NOMO-1 treated with dmso at 0.1 percent for 144 hours (cell line): Measurements from ENCODE around the gene SLC22A17.
"Not testable (repeated sequence)": the region's sequence is repeated elsewhere in the genome, so short reads cannot be mapped to it uniquely, and the experiment has no call there.

Source experiments
- DNase-seq: peaks from one replicate; lab custom pipeline; 2025; ENCODE audit not compliant: unreplicated experiment; lab: John Stamatoyannopoulos, UW

The SLC22A17 gene

GRCh38 chr14:23345987-23346692 is 6.5 kb downstream of the SLC22A17 start:
- no peak for DNase-seq

- DNase-seq = no peak
Measured at GRCh38 chr14:23344481-23344880, 8.2 kb downstream of the SLC22A17 start.

- DNase-seq = no peak
Measured at GRCh38 chr14:23339506-23340268, 13.0 kb downstream of the SLC22A17 start.

- no peak for DNase-seq
Measured at GRCh38 chr14:23335623-23336022, 17.1 kb downstream of the SLC22A17 start.

GRCh38 chr14:23327947-23328744 is 24.5 kb downstream of the SLC22A17 start:
- DNase-seq = peak; percentile 68

GRCh38 chr14:23326491-23327332 is 26.0 kb downstream of the SLC22A17 start:
- DNase-seq = no peak

- not testable (repeated sequence) for DNase-seq
Measured at GRCh38 chr14:23325746-23326145, 26.9 kb downstream of the SLC22A17 start.

GRCh38 chr14:23324993-23325392 is 27.7 kb downstream of the SLC22A17 start:
- DNase-seq = no peak

GRCh38 chr14:23324455-23324846 is 28.2 kb downstream of the SLC22A17 start:
- no peak for DNase-seq

- DNase-seq = no peak
Measured at GRCh38 chr14:23323838-23324454, 28.7 kb downstream of the SLC22A17 start.

GRCh38 chr14:23322568-23323517 is 29.8 kb downstream of the SLC22A17 start:
- no peak for DNase-seq

- peak; percentile 16 for DNase-seq
Measured at GRCh38 chr14:23321572-23322547, 30.8 kb downstream of the SLC22A17 start.

- DNase-seq = peak; percentile 99
Measured at GRCh38 chr14:23320584-23321571, 31.8 kb downstream of the SLC22A17 start, which contains the start of gene PABPN1. PABPN1 (plus strand) TSS chr14:23321457; CDS start chr14:23321470, 13 bp downstream.

GRCh38 chr14:23319746-23320583 is 32.7 kb downstream of the SLC22A17 start:
- DNase-seq = no peak

- DNase-seq = no peak
Measured at GRCh38 chr14:23316300-23316699, 36.4 kb downstream of the SLC22A17 start.

GRCh38 chr14:23310546-23310945 is 42.1 kb downstream of the SLC22A17 start:
- DNase-seq = no peak
